Fibroblast of the aortic adventitia (primary cell): ENCODE measurements around the gene AGPAT3. TPM values are rescaled to one million over a fixed set of nuclear protein-coding genes. Genes with fewer than 3 reads are reported as not detected.

Experiments
- DNase-seq: peaks from one replicate; pipeline ENCODE4 v3.0.0-alpha.2; 2010; ENCODE audit warnings: low read depth
- H3K4me3 ChIP-seq: 2 replicates; pipeline ENCODE4 v1.5.1; 2011; ENCODE audit warnings: low read depth, mild to moderate bottlenecking, control low read depth, low read length, moderate library complexity
- CTCF ChIP-seq: IDR thresholded peaks from 2 replicates; pipeline ENCODE4 v1.5.1; 2011; ENCODE audit warnings: mild to moderate bottlenecking, low read length, control low read depth, inconsistent platforms; ENCODE audit not compliant: insufficient read depth
- small RNA-seq: library from RNA; depleted of rRNA; stranded (forward); fragments of <200 nt; gene quantifications from one replicate; pipeline ENCODE3, GENCODE V24; 2012
- total RNA-seq: library from RNA; depleted of rRNA; stranded (reverse); fragments of >200 nt; gene quantifications from 2 replicates; pipeline ENCODE4 v1.2.3, GENCODE V29; 2012; ENCODE audit warnings: low replicate concordance

AGPAT3 gene
- total RNA-seq, 1 donor, result 29.0 TPM

DNA sequence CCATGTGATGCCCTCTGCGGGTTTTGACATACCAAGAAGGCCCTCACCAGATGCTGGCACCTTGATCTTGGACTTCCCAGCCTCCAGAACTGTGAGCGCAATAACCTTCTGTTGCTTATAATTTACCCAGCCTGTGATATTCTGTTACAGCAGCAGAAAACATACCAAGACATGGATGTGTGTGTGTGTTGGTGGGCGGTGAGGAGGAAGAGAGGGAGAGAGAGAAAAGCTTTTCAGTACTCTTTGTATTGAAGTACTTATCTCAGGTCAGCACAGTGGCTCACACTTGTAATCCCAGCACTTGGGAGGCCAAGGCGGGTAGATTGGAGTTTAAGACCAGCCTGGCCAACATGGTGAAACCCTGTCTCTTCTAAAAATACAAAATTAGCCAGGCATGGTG is 170.2 kb downstream of the AGPAT3 start:
- no peak overlapping the region for H3K4me3 ChIP-seq
- DNase-seq, result no peak
- no peak for TF ChIP-seq CTCF

Small RNA genes lying within 50 kb of the gene (small RNA-seq; reads per million reads assigned to genes)
- gene RNU6-1150P (not detected), gene RNU6-859P (not detected)

Other genes with a start within 250 kb of the AGPAT3 start
- gene HSF2BP, start 205.7 kb upstream of the AGPAT3 start, total RNA-seq, result 2.3 and 7.3 TPM in 2 replicates
- 24.2 and 40.4 TPM in 2 replicates for gene RRP1B, start 205.7 kb upstream of the AGPAT3 start, total RNA-seq
- gene PDXK, start 146.1 kb upstream of the AGPAT3 start, total RNA-seq, result 69.4 and 105 TPM in 2 replicates
- gene CSTB, start 88.9 kb upstream of the AGPAT3 start, total RNA-seq, result 5.5 and 32.2 TPM in 2 replicates
- 18.2 and 23.0 TPM in 2 replicates for gene RRP1, start 75.6 kb upstream of the AGPAT3 start, total RNA-seq
- gene TRAPPC10, start 147.1 kb downstream of the AGPAT3 start, total RNA-seq, result 25.3 and 43.1 TPM in 2 replicates
- gene PWP2, start 242.2 kb downstream of the AGPAT3 start, total RNA-seq, result 0.98 and 4.0 TPM in 2 replicates